GM12878 (cell line): ENCODE results near the gene NUDT22. TPM values are rescaled to one million over a fixed set of nuclear protein-coding genes. Genes with fewer than 3 reads are reported as not detected.
A peak's percentile ranks its signal among the peaks of the same experiment; 100 is the strongest.

Experiments
- ATF7 ChIP-seq: fragments of 450-650 bp; IDR thresholded peaks from 2 replicates; pipeline ENCODE4 v1.6.1; 2016; ENCODE audit warnings: low read depth, mild to moderate bottlenecking
- BCL11A ChIP-seq: IDR thresholded peaks from 2 replicates; pipeline ENCODE4 v1.6.1; 2011; ENCODE audit warnings: low read depth, low read length
- CBFB ChIP-seq: IDR thresholded peaks from 2 replicates; pipeline ENCODE4 v1.6.1; 2016; ENCODE audit warnings: antibody characterized with exemption, low read depth
- CREM ChIP-seq: IDR thresholded peaks from 2 replicates; pipeline ENCODE4 v1.6.1; 2014; ENCODE audit warnings: antibody characterized with exemption, low read depth
- EED ChIP-seq: sonication (generic); IDR thresholded peaks from 2 replicates; pipeline ENCODE4 v1.6.1; 2016; ENCODE audit warnings: antibody characterized with exemption, low read depth
- EGR1 ChIP-seq, 2 experiments: IDR thresholded peaks; 1 replicate in 1 of 2; 2 replicates in 1 of 2; pipeline ENCODE4 v1.6.1; 2011 to 2012; ENCODE audit warnings: low read depth in 2 of 2, low read length in 2 of 2, borderline replicate concordance in 1 of 2, mild to moderate bottlenecking in 1 of 2, moderate library complexity in 1 of 2
- ETV6 ChIP-seq, 2 experiments: fragments of 450-650 bp in 1 of 2; IDR thresholded peaks in 1 of 2; conservative IDR thresholded peaks in 1 of 2; 2 replicates each; pipeline ENCODE4 v1.6.1; 2014; ENCODE audit warnings: antibody characterized with exemption in 1 of 2, borderline replicate concordance in 1 of 2, low read depth in 1 of 2, mild to moderate bottlenecking in 1 of 2, moderate library complexity in 1 of 2
- FOXM1 ChIP-seq: IDR thresholded peaks from 2 replicates; pipeline ENCODE4 v1.6.1; 2012; ENCODE audit warnings: low read depth, mild to moderate bottlenecking, inconsistent platforms, low read length, moderate library complexity
- IKZF1 ChIP-seq: fragments of 450-650 bp; conservative IDR thresholded peaks from 2 replicates; pipeline ENCODE4 v1.6.1; 2017; ENCODE audit warnings: antibody characterized with exemption, mild to moderate bottlenecking
- JUNB ChIP-seq: IDR thresholded peaks from 2 replicates; pipeline ENCODE4 v1.6.1; 2016; ENCODE audit warnings: antibody characterized with exemption, mild to moderate bottlenecking
- NR2C1 ChIP-seq: fragments of 450-650 bp; IDR thresholded peaks from 2 replicates; pipeline ENCODE4 v1.6.1; 2017; ENCODE audit warnings: antibody characterized with exemption, mild to moderate bottlenecking, moderate library complexity
- POU2F2 ChIP-seq: IDR thresholded peaks from 3 replicates; pipeline ENCODE4 v1.6.1; 2011; ENCODE audit warnings: low read depth, mild to moderate bottlenecking, low read length, borderline replicate concordance
- RAD51 ChIP-seq: fragments of 450-650 bp; IDR thresholded peaks from 2 replicates; pipeline ENCODE4 v1.6.1; 2016; ENCODE audit warnings: moderate library complexity, mild to moderate bottlenecking, inconsistent platforms
- SPI1 ChIP-seq: IDR thresholded peaks from 2 replicates; pipeline ENCODE4 v1.6.1; 2011; ENCODE audit warnings: low read depth, mild to moderate bottlenecking, low read length, moderate library complexity, borderline replicate concordance; ENCODE audit not compliant: insufficient read depth
- TCF12 ChIP-seq: IDR thresholded peaks from 2 replicates; pipeline ENCODE4 v1.6.1; 2011; ENCODE audit warnings: low read depth, mild to moderate bottlenecking, low read length
- TCF3 ChIP-seq: IDR thresholded peaks from 2 replicates; pipeline ENCODE4 v1.6.1; 2012; ENCODE audit warnings: low read depth, mild to moderate bottlenecking, low read length, borderline replicate concordance; ENCODE audit not compliant: insufficient read depth
- polyA plus RNA-seq, 11 experiments: library from polyadenylated mRNA; depleted of rRNA in 4 of 11; unstranded in 6 of 11; stranded (reverse) in 5 of 11; fragments of >200 nt; fragmentation: Nextera tagmentation in 4 of 11; fragmentation: Illumina TruSeq in 1 of 11; extraction: Ambion mirVana in 4 of 11; extraction: Trizol in 1 of 11; gene quantifications; 1 replicate in 1 of 11; 2 replicates in 10 of 11; pipeline versions ENCODE4 v1.2.1 to v1.2.3, GENCODE V29; 2011 to 2016; ENCODE audit warnings: inconsistent platforms in 2 of 11, missing spikeins in 2 of 11, low read depth in 1 of 11
- total RNA-seq, 4 experiments: library from RNA; depleted of rRNA in 3 of 4; stranded (reverse); fragments of >200 nt in 3 of 4; fragmentation: Illumina TruSeq in 1 of 4; extraction: Trizol in 1 of 4; gene quantifications; 2 replicates each; pipeline versions ENCODE4 v1.2.1 to v1.2.3, GENCODE V29; 2013 to 2021
- TF ChIP-seq, protein P1 (sequence below): IDR thresholded peaks from 2 replicates; pipeline ENCODE4 v1.6.1; 2012; ENCODE audit warnings: low read length, inconsistent platforms

NUDT22 gene
- total and polyA plus RNA-seq, 10 of the 15 experiments (the other 5 are each of a cell fraction or from before 2014, with no cell fraction given): 6.7 to 115 (median 64.7) TPM

- TF ChIP-seq JUNB (peak; percentile 7; the same call in 1 of the 2 replicates), BCL11A (peak; percentile 79), CBFB (peak; percentile 46), POU2F2 (0 out of 3 replicates have a peak, but pooled peaks have one; percentile 69), TCF3 (0 out of 2 replicates have a peak, but pooled peaks have one; percentile 26), ATF7 (peak; percentile 71; the same call in 1 of the 2 replicates), FOXM1 (no peak), TCF12 (0 out of 2 replicates have a peak, but pooled peaks have one; percentile 1), EGR1 (IDR thresholded peaks at IDR 0.05; ENCODE audit: borderline replicate concordance in 1 of 2, low read depth in 2 of 2, low read length in 2 of 2) (peak in 1 of 2 experiments; percentile 57; a peak in 1 of 3 replicates), NR2C1 (peak; percentile 46), EED (0 out of 2 replicates have a peak, but pooled peaks have one; percentile 9), ETV6 (conservative IDR thresholded peaks at IDR 0.05 in 1 of 2, IDR thresholded peaks at IDR 0.05 in 1 of 2; ENCODE audit: borderline replicate concordance in 1 of 2, low read depth in 1 of 2) (peak in 1 of 2 experiments; percentile 95; a peak in 2 of 4 replicates), SPI1 (peak; percentile 85), RAD51 (no peak), CREM (peak; percentile 90), IKZF1 (peak; percentile 17; the same call in 1 of the 2 replicates)
- TF ChIP-seq, protein P1, sequence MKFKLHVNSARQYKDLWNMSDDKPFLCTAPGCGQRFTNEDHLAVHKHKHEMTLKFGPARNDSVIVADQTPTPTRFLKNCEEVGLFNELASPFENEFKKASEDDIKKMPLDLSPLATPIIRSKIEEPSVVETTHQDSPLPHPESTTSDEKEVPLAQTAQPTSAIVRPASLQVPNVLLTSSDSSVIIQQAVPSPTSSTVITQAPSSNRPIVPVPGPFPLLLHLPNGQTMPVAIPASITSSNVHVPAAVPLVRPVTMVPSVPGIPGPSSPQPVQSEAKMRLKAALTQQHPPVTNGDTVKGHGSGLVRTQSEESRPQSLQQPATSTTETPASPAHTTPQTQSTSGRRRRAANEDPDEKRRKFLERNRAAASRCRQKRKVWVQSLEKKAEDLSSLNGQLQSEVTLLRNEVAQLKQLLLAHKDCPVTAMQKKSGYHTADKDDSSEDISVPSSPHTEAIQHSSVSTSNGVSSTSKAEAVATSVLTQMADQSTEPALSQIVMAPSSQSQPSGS: no peak
Observed at GRCh38 chr11:64239662-64240434, 13.8 kb downstream of the NUDT22 start (continued).
